GM23338 (cell line): Measurements from ENCODE around the gene SUSD2. TPM values are rescaled to one million over a fixed set of nuclear protein-coding genes. Genes with fewer than 3 reads are reported as not detected.

ENCODE experiments used
- ATAC-seq: fragments of 200-7000 bp; cut with Tn5 transposase; 3 replicates; pipeline ENCODE4 v1.9.1; 2020
- DNase-seq: peaks from one replicate; pipeline ENCODE4 v3.0.0-alpha.2; 2015; ENCODE audit warnings: low spot score
- H2AFZ ChIP-seq: fragments of 200-600 bp; sonication (generic); 2 replicates; pipeline ENCODE4 v1.8.0; 2016; ENCODE audit warnings: antibody characterized with exemption, mild to moderate bottlenecking, moderate library complexity
- H3F3A ChIP-seq: fragments of 200-600 bp; sonication (generic); replicated peaks from 2 replicates; pipeline ENCODE4 v1.8.0; 2017; ENCODE audit warnings: antibody characterized with exemption, mixed run types, low read depth
- H3K27ac ChIP-seq: fragments of 200-600 bp; sonication (generic); 2 replicates; pipeline ENCODE4 v1.6.1; 2016; ENCODE audit warnings: low read depth
- H3K27me3 ChIP-seq: fragments of 200-600 bp; sonication (generic); 2 replicates; pipeline ENCODE4 v1.8.0; 2016; ENCODE audit warnings: mild to moderate bottlenecking, mixed run types, moderate library complexity; ENCODE audit not compliant: insufficient read depth
- H3K36me3 ChIP-seq: fragments of 200-600 bp; sonication (generic); 2 replicates; pipeline ENCODE4 v1.8.0; 2016; ENCODE audit warnings: mild to moderate bottlenecking; ENCODE audit not compliant: insufficient read depth
- H3K4me1 ChIP-seq: fragments of 200-600 bp; sonication (generic); 2 replicates; pipeline ENCODE4 v1.8.0; 2016; ENCODE audit warnings: mild to moderate bottlenecking, moderate library complexity; ENCODE audit not compliant: insufficient read depth
- H3K4me2 ChIP-seq: fragments of 200-600 bp; sonication (generic); 2 replicates; pipeline ENCODE4 v1.7.1; 2017; ENCODE audit warnings: mixed run types
- H3K4me3 ChIP-seq: fragments of 200-600 bp; sonication (generic); 2 replicates; pipeline ENCODE4 v1.6.1; 2016; ENCODE audit warnings: mixed run types
- H3K79me2 ChIP-seq: fragments of 200-600 bp; sonication (generic); replicated peaks from 2 replicates; pipeline ENCODE4 v1.8.0; 2017; ENCODE audit warnings: mild to moderate bottlenecking; ENCODE audit not compliant: insufficient read depth
- H3K9me2 ChIP-seq: fragments of 200-600 bp; sonication (generic); 2 replicates; pipeline ENCODE4 v1.8.0; 2017; ENCODE audit not compliant: insufficient read depth
- H4K20me1 ChIP-seq: fragments of 200-600 bp; sonication (generic); replicated peaks from 2 replicates; pipeline ENCODE4 v1.8.0; 2017; ENCODE audit warnings: mild to moderate bottlenecking; ENCODE audit not compliant: insufficient read depth
- H3K27ac Mint-ChIP-seq: 2 replicates; pipeline ENCODE4 v1.8.0; 2020; ENCODE audit warnings: inconsistent platforms, mild to moderate bottlenecking, moderate library complexity, mixed read lengths
- H3K27me3 Mint-ChIP-seq: 3 replicates; pipeline ENCODE4 v1.8.0; 2022; ENCODE audit warnings: low read depth, mild to moderate bottlenecking, moderate library complexity, mixed read lengths, inconsistent platforms; ENCODE audit not compliant: insufficient read depth, poor library complexity
- H3K36me3 Mint-ChIP-seq: 3 replicates; pipeline ENCODE4 v1.8.0; 2021; ENCODE audit warnings: low read depth, mild to moderate bottlenecking, inconsistent platforms, moderate library complexity, mixed read lengths
- H3K4me1 Mint-ChIP-seq: 3 replicates; pipeline ENCODE4 v1.8.0; 2020; ENCODE audit warnings: mild to moderate bottlenecking, inconsistent platforms, mixed read lengths
- H3K4me3 Mint-ChIP-seq: 3 replicates; pipeline ENCODE4 v1.8.0; 2021; ENCODE audit warnings: moderate library complexity, mild to moderate bottlenecking, inconsistent platforms, mixed read lengths
- H3K9me3 Mint-ChIP-seq: 3 replicates; pipeline ENCODE4 v1.8.0; 2020; ENCODE audit warnings: moderate library complexity, mild to moderate bottlenecking, inconsistent platforms, mixed read lengths
- CREB1 ChIP-seq: fragments of 250-450 bp; sonication (Bioruptor Pico); IDR thresholded peaks from 2 replicates; pipeline ENCODE4 v1.5.0; 2020; ENCODE audit warnings: low read depth, mild to moderate bottlenecking, moderate library complexity
- EZH2phosphoT487 ChIP-seq: fragments of 200-600 bp; sonication (generic); IDR thresholded peaks from one replicate; pipeline ENCODE4 v1.8.1; 2018; ENCODE audit warnings: antibody characterized with exemption; ENCODE audit not compliant: unreplicated experiment
- POLR2AphosphoS5 ChIP-seq: IDR thresholded peaks from 2 replicates; pipeline ENCODE4 v1.6.1; 2016; ENCODE audit warnings: antibody characterized with exemption, low read depth
- ZNF114 ChIP-seq: fragments of 250-450 bp; sonication (Bioruptor Pico); IDR thresholded peaks from 2 replicates; pipeline ENCODE4 v1.5.0; 2020; ENCODE audit warnings: mild to moderate bottlenecking, moderate library complexity
- polyA plus RNA-seq: library from polyadenylated mRNA; unstranded; fragments of >200 nt; fragmentation: Nextera tagmentation; extraction: Ambion mirVana; gene quantifications from 2 replicates; pipeline ENCODE4 v1.2.1, GENCODE V29; 2016
- total RNA-seq: library from RNA; depleted of rRNA; stranded (reverse); fragments of >200 nt; shearing (Covaris generic); gene quantifications from 2 replicates; pipeline ENCODE4 v1.2.3, GENCODE V29; 2014
- TF ChIP-seq, protein P1 (sequence below), 2 experiments: fragments of 200-600 bp in 1 of 2; sonication (generic) in 1 of 2; conservative IDR thresholded peaks; 2 replicates each; pipeline versions ENCODE4 v1.5.1 to v1.6.1; 2016 to 2017; ENCODE audit warnings: antibody characterized with exemption in 2 of 2, low read depth in 2 of 2, mild to moderate bottlenecking in 2 of 2, moderate library complexity in 1 of 2
- TF ChIP-seq, protein P2 (sequence below): IDR thresholded peaks from 2 replicates; pipeline ENCODE4 v1.6.1; 2016; ENCODE audit warnings: antibody characterized with exemption
- TF ChIP-seq, protein P3 (sequence below): fragments of 250-450 bp; sonication (Bioruptor Pico); IDR thresholded peaks from 2 replicates; pipeline ENCODE4 v1.5.0; 2020; ENCODE audit warnings: mild to moderate bottlenecking, moderate library complexity
- TF ChIP-seq, protein P4 (sequence below): IDR thresholded peaks from one replicate; pipeline ENCODE4 v1.6.1; 2018; ENCODE audit warnings: antibody characterized with exemption; ENCODE audit not compliant: unreplicated experiment

Gene SUSD2
- total and polyA plus RNA-seq, 2 experiments from 2014 or later: 0.74 to 2.1 TPM

DNA sequence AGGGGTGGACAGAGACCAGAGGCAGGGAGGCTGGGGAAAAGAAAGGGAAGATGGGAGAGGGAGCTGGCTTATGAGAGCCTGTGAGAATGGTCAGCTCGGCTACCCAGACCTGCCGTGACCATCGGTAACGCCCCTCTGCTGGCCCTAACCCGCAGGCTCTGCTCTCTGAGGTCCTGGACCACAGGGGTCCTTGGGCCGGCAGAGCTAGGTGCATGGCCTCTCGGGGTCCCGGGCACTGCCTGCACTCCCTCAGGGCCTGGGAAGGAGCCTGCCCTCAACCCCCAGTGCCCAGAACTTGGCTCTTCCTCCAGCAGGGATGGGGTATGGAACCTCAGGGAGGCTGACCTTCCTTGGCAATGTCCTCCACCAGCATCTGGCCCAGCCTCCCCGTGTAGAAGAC, 50.4 kb downstream of the SUSD2 start:
- no peak for ATAC-seq

More for the DNA sequence above, 50.4 kb downstream of the SUSD2 start:
- H3K9me3 Mint-ChIP-seq: peaks cover 4% of the 10 kb centered on the region; the same call in 2 of the 3 replicates
- no peak overlapping the region for H3K27ac Mint-ChIP-seq
- peaks cover 3% of the 10 kb centered on the region; the same call in 1 of the 3 replicates for H3K36me3 Mint-ChIP-seq
- Histone ChIP-seq H3K27ac (no peak overlapping the region), H3K79me2 (no peaks in the 10 kb centered on the region), H4K20me1 (no peaks in the 10 kb centered on the region), H3K4me3 (no peak overlapping the region), H3K4me2 (no peak overlapping the region), H3F3A (no peaks in the 10 kb centered on the region), H3K27me3 (no peaks in the 10 kb centered on the region), H3K9me2 (no peaks in the 10 kb centered on the region), H3K4me1 (peaks cover 6% of the 10 kb centered on the region; the same call in 1 of the 2 replicates), H3K36me3 (no peaks in the 10 kb centered on the region), H2AFZ (no peak overlapping the region)
- H3K27me3 Mint-ChIP-seq: peaks cover 14% of the 10 kb centered on the region
- no peak for DNase-seq
- H3K4me3 Mint-ChIP-seq: no peak overlapping the region
- TF ChIP-seq, protein P1, sequence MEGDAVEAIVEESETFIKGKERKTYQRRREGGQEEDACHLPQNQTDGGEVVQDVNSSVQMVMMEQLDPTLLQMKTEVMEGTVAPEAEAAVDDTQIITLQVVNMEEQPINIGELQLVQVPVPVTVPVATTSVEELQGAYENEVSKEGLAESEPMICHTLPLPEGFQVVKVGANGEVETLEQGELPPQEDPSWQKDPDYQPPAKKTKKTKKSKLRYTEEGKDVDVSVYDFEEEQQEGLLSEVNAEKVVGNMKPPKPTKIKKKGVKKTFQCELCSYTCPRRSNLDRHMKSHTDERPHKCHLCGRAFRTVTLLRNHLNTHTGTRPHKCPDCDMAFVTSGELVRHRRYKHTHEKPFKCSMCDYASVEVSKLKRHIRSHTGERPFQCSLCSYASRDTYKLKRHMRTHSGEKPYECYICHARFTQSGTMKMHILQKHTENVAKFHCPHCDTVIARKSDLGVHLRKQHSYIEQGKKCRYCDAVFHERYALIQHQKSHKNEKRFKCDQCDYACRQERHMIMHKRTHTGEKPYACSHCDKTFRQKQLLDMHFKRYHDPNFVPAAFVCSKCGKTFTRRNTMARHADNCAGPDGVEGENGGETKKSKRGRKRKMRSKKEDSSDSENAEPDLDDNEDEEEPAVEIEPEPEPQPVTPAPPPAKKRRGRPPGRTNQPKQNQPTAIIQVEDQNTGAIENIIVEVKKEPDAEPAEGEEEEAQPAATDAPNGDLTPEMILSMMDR (conservative IDR thresholded peaks at IDR 0.05; ENCODE audit: low read depth in 2 of 2): no peak
- TF ChIP-seq POLR2AphosphoS5 (no peak), CREB1 (CRISPR knock-in tag) (no peak), ZNF114 (CRISPR knock-in tag) (no peak), EZH2phosphoT487 (no peak)
- TF ChIP-seq, protein P2, sequence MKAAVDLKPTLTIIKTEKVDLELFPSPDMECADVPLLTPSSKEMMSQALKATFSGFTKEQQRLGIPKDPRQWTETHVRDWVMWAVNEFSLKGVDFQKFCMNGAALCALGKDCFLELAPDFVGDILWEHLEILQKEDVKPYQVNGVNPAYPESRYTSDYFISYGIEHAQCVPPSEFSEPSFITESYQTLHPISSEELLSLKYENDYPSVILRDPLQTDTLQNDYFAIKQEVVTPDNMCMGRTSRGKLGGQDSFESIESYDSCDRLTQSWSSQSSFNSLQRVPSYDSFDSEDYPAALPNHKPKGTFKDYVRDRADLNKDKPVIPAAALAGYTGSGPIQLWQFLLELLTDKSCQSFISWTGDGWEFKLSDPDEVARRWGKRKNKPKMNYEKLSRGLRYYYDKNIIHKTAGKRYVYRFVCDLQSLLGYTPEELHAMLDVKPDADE: no peak
- TF ChIP-seq, protein P3, sequence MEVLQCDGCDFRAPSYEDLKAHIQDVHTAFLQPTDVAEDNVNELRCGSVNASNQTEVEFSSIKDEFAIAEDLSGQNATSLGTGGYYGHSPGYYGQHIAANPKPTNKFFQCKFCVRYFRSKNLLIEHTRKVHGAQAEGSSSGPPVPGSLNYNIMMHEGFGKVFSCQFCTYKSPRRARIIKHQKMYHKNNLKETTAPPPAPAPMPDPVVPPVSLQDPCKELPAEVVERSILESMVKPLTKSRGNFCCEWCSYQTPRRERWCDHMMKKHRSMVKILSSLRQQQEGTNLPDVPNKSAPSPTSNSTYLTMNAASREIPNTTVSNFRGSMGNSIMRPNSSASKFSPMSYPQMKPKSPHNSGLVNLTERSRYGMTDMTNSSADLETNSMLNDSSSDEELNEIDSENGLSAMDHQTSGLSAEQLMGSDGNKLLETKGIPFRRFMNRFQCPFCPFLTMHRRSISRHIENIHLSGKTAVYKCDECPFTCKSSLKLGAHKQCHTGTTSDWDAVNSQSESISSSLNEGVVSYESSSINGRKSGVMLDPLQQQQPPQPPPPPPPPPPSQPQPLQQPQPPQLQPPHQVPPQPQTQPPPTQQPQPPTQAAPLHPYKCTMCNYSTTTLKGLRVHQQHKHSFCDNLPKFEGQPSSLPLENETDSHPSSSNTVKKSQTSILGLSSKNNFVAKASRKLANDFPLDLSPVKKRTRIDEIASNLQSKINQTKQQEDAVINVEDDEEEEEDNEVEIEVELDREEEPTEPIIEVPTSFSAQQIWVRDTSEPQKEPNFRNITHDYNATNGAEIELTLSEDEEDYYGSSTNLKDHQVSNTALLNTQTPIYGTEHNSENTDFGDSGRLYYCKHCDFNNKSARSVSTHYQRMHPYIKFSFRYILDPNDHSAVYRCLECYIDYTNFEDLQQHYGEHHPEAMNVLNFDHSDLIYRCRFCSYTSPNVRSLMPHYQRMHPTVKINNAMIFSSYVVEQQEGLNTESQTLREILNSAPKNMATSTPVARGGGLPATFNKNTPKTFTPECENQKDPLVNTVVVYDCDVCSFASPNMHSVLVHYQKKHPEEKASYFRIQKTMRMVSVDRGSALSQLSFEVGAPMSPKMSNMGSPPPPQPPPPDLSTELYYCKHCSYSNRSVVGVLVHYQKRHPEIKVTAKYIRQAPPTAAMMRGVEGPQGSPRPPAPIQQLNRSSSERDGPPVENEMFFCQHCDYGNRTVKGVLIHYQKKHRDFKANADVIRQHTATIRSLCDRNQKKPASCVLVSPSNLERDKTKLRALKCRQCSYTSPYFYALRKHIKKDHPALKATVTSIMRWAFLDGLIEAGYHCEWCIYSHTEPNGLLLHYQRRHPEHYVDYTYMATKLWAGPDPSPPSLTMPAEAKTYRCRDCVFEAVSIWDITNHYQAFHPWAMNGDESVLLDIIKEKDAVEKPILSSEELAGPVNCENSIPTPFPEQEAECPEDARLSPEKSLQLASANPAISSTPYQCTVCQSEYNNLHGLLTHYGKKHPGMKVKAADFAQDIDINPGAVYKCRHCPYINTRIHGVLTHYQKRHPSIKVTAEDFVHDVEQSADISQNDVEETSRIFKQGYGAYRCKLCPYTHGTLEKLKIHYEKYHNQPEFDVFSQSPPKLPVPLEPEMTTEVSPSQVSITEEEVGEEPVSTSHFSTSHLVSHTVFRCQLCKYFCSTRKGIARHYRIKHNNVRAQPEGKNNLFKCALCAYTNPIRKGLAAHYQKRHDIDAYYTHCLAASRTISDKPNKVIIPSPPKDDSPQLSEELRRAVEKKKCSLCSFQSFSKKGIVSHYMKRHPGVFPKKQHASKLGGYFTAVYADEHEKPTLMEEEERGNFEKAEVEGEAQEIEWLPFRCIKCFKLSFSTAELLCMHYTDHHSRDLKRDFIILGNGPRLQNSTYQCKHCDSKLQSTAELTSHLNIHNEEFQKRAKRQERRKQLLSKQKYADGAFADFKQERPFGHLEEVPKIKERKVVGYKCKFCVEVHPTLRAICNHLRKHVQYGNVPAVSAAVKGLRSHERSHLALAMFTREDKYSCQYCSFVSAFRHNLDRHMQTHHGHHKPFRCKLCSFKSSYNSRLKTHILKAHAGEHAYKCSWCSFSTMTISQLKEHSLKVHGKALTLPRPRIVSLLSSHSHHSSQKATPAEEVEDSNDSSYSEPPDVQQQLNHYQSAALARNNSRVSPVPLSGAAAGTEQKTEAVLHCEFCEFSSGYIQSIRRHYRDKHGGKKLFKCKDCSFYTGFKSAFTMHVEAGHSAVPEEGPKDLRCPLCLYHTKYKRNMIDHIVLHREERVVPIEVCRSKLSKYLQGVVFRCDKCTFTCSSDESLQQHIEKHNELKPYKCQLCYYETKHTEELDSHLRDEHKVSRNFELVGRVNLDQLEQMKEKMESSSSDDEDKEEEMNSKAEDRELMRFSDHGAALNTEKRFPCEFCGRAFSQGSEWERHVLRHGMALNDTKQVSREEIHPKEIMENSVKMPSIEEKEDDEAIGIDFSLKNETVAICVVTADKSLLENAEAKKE (CRISPR knock-in tag): no peak
- TF ChIP-seq, protein P4, sequence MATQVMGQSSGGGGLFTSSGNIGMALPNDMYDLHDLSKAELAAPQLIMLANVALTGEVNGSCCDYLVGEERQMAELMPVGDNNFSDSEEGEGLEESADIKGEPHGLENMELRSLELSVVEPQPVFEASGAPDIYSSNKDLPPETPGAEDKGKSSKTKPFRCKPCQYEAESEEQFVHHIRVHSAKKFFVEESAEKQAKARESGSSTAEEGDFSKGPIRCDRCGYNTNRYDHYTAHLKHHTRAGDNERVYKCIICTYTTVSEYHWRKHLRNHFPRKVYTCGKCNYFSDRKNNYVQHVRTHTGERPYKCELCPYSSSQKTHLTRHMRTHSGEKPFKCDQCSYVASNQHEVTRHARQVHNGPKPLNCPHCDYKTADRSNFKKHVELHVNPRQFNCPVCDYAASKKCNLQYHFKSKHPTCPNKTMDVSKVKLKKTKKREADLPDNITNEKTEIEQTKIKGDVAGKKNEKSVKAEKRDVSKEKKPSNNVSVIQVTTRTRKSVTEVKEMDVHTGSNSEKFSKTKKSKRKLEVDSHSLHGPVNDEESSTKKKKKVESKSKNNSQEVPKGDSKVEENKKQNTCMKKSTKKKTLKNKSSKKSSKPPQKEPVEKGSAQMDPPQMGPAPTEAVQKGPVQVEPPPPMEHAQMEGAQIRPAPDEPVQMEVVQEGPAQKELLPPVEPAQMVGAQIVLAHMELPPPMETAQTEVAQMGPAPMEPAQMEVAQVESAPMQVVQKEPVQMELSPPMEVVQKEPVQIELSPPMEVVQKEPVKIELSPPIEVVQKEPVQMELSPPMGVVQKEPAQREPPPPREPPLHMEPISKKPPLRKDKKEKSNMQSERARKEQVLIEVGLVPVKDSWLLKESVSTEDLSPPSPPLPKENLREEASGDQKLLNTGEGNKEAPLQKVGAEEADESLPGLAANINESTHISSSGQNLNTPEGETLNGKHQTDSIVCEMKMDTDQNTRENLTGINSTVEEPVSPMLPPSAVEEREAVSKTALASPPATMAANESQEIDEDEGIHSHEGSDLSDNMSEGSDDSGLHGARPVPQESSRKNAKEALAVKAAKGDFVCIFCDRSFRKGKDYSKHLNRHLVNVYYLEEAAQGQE: no peak
- peaks cover 3% of the 10 kb centered on the region; the same call in 2 of the 3 replicates for H3K4me1 Mint-ChIP-seq
